Right lobe of liver (tissue), 6 donors: ENCODE measurements around the gene RALGPS1. TPM values are rescaled to one million over a fixed set of nuclear protein-coding genes. Genes with fewer than 3 reads are reported as not detected.

Experiments
- ATAC-seq, 4 donors: fragments of 200-7000 bp; cut with Tn5 transposase; one replicate each; pipeline ENCODE4 v1.9.1; 2020; ENCODE audit warnings: mild to moderate bottlenecking in 4 of 4, moderate library complexity in 4 of 4
- DNase-seq, 3 donors: peaks; one replicate each; pipeline ENCODE4 v3.0.0-alpha.2; 2020
- H3K27ac ChIP-seq, 3 donors: fragments of 200-600 bp; one replicate each; pipeline ENCODE4 v1.8.0; 2022
- H3K27me3 ChIP-seq, 2 donors: fragments of 200-600 bp; one replicate each; pipeline ENCODE4 v1.8.0; 2022
- H3K36me3 ChIP-seq, 4 donors: fragments of 200-600 bp; sonication (generic) in 1 of 4; one replicate each; pipeline versions ENCODE4 v1.5.1 to v1.8.0; 2017 to 2022; ENCODE audit warnings: control low read depth in 1 of 4
- H3K4me1 ChIP-seq, 4 donors: fragments of 200-600 bp; sonication (generic) in 1 of 4; one replicate each; pipeline versions ENCODE4 v1.5.1 to v1.8.0; 2017 to 2022; ENCODE audit warnings: control low read depth in 1 of 4
- H3K4me3 ChIP-seq, 3 donors: fragments of 200-600 bp; one replicate each; pipeline ENCODE4 v1.8.0; 2022
- H3K9me3 ChIP-seq, 4 donors: fragments of 200-600 bp; sonication (generic) in 1 of 4; one replicate each; pipeline versions ENCODE4 v1.5.1 to v1.8.0; 2017 to 2022; ENCODE audit warnings: control low read depth in 1 of 4
- POLR2A ChIP-seq: fragments of 450-650 bp; IDR thresholded peaks from one replicate; pipeline ENCODE4 v1.6.1; 2017; ENCODE audit warnings: antibody characterized with exemption, mild to moderate bottlenecking
- WGBS: methylation state at CpG from one replicate; pipeline ENCODE4 v1.1.6; 2018; ENCODE audit warnings: low coverage, low lambda C conversion rate; ENCODE audit not compliant: insufficient coverage; ENCODE audit errors: missing lambda C conversion rate; 5-methylcytosine and 5-hydroxymethylcytosine counted together
- intact Hi-C, 2 donors: fragments of 100-400 bp; cut with DNase I; formaldehyde crosslinking; loops; one replicate each; pipeline versions ENCODE4 v1.11.2 to v1.14.1; 2022
- total RNA-seq, 6 experiments: library from RNA; depleted of rRNA in 2 of 6; stranded (reverse); fragments of >200 nt in 2 of 6; fragmentation: NEBNext Ultra II Directional in 3 of 6; extraction: Animal tissue kit (Norgen Biotek cat#: 25700) in 3 of 6; gene quantifications; one replicate each; pipeline versions ENCODE4 v1.1.0 to v1.2.4, GENCODE V29; 2016 to 2023
- TF ChIP-seq, protein P1 (sequence below), 4 donors: fragments of 200-600 bp in 3 of 4; fragments of 450-650 bp in 1 of 4; IDR thresholded peaks; one replicate each; pipeline versions ENCODE4 v1.5.1 to v1.8.0; 2016 to 2022; ENCODE audit warnings: antibody characterized with exemption in 4 of 4, mild to moderate bottlenecking in 2 of 4
- donor health status: DM: no; HTN: yes; CAD: no.
- donor health status: DM: no; HTN: no; CAD: no.
- donor health status: DM: no; HTN: no; CAD: no.
- donor health status: DM: no; HTN: yes; CAD: no.
- donor health status: DM: no; HTN: yes; CAD: no.

Gene RALGPS1
- total RNA-seq, 6 experiments from 2014 or later, result 1.2 to 3.8 (median 2.4) TPM

DNA sequence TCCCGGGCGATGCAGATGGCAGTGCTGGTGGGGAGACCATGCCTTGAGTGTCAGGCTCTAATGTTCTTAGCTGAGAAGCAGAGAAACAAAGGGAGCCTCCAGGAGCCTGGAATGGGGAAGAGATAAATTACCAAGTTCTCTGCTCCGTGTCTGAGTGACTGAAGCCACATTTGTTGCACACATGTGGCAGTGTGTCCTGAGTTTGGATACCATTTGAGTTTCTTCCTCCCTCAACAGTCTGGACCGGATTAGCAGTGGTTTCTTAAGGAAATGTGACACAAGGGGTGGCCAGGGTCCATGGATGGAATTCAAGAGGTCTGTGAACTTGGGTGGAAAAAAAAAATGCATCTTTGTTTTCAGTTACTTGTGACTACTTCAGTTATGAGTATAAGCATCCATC, 299.3 kb downstream of the RALGPS1 start:
- no peaks in the 10 kb centered on the region for H3K36me3 ChIP-seq
- DNase-seq (no peak), ATAC-seq (no peak)
- no peaks in the 10 kb centered on the region for H3K27me3 ChIP-seq
- H3K4me3 ChIP-seq, result no peak overlapping the region
- no peaks in the 10 kb centered on the region for H3K4me1 ChIP-seq
- intact Hi-C loops, result no loop called here
- no peak for TF ChIP-seq POLR2A
- TF ChIP-seq, protein P1, sequence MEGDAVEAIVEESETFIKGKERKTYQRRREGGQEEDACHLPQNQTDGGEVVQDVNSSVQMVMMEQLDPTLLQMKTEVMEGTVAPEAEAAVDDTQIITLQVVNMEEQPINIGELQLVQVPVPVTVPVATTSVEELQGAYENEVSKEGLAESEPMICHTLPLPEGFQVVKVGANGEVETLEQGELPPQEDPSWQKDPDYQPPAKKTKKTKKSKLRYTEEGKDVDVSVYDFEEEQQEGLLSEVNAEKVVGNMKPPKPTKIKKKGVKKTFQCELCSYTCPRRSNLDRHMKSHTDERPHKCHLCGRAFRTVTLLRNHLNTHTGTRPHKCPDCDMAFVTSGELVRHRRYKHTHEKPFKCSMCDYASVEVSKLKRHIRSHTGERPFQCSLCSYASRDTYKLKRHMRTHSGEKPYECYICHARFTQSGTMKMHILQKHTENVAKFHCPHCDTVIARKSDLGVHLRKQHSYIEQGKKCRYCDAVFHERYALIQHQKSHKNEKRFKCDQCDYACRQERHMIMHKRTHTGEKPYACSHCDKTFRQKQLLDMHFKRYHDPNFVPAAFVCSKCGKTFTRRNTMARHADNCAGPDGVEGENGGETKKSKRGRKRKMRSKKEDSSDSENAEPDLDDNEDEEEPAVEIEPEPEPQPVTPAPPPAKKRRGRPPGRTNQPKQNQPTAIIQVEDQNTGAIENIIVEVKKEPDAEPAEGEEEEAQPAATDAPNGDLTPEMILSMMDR (IDR thresholded peaks at IDR 0.05), result no peak
- no peak overlapping the region for H3K27ac ChIP-seq
- 88% methylated on average over 4 of the region's 4 CpGs for WGBS
- H3K9me3 ChIP-seq, result no peaks in the 10 kb centered on the region

DNA sequence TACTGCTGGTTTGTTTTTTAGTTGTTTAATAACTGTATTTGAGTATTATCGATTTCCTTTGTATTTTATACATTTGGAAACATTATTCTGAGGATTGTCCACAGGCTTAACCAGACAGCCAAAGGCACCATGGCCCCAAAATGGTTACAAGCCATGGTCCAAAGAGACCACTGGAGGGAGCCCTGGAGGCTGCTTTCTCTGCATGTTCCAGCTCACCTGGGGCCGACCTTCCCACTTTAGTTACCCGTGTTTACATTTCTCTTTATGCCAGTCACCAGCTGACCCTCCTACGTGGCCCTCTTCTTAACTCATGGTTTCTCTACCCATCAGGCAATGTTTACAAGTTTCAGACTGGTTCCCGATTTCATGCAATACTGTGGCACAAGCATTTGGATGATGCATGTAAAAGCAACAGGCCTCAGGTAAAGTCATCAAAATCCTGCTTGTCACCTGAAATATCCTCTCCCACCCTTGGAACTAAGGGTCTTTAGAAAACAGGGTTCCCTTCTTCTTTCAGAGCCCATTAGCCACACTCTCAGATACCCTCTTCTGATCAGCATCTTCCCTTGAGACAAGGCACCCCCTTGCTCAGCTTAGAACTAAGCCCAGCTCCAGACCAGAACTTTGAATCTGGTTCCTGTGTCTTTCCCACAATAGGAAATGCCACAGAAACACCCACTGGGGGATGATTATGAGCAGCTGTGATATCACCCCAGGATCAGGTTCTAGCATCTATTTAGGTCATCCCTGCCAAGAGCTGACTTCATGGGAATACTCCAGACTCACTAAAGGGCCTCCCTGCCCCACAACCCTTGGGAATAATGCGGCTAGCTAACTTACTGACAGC, 300.1 kb downstream of the RALGPS1 start:
- H3K27ac ChIP-seq, result no peak overlapping the region
- peak in 2 of 3 donors; percentile 57 to 70 for DNase-seq
- 10% methylated on average over 5 of the region's 6 CpGs for WGBS
- no peaks in the 10 kb centered on the region for H3K4me1 ChIP-seq
- no peaks in the 10 kb centered on the region for H3K36me3 ChIP-seq
- no peaks in the 10 kb centered on the region for H3K27me3 ChIP-seq
- ATAC-seq, result peak; percentile 73 to 86 (median 84)
- intact Hi-C loops, result no loop called here
- H3K9me3 ChIP-seq, result no peaks in the 10 kb centered on the region
- H3K4me3 ChIP-seq, result no peak overlapping the region
- TF ChIP-seq, protein P1 (IDR thresholded peaks at IDR 0.05), result peak; percentile 69 to 91 (median 82)
- TF ChIP-seq POLR2A, result no peak

DNA sequence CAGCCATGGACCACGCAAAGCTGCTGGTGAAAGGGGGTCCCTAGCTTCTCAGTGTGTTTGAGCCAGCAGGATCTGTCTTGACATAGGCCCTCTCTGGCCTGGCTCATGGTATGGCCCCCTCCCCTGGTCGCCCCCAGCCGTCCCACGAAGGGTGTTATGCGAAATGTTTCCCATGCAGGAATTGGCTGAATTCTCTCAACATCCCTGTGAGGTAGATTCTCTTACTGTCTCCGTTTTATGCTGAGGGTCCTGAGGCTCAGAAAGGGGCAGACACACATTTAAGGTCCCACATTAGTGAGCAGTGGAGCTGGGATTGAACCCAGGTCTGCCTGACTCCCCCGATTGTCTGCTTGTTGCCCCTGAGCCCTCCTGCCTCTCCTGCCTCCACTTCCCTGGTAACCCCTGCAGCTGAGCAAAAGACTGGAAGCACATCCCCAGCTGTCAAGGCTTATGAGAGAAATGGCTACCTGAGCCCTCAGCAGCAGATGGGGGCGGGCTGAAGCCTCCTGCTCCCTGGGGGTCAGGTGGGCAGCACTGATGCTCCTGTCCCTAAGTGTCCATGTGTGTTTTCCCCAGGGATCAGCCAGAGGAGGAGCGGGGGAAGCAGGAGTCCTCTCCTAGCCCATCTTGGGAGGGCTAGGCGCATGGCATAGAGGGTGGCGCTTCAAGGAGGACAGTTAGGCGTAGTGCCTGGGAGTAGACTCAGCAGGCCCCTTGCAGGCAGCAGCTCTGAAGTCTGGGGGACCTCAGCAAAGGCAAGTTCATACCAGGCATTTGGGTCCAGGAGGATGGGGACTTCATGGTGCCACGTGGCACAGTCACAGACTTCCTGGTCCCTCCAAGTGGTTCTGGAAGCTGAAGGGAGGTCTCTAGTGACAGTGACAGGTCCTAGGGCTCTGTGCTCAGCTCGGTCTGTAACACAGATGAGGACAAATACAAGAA, 301.0 kb downstream of the RALGPS1 start:
- TF ChIP-seq POLR2A, result no peak
- TF ChIP-seq, protein P1 (IDR thresholded peaks at IDR 0.05), result no peak
- no peaks in the 10 kb centered on the region for H3K27me3 ChIP-seq
- no peak overlapping the region for H3K27ac ChIP-seq
- intact Hi-C loops, result no loop called here
- 73% methylated on average over 3 of the region's 14 CpGs for WGBS
- H3K9me3 ChIP-seq, result no peaks in the 10 kb centered on the region
- ATAC-seq (no peak), DNase-seq (peak in 1 of 3 donors; percentile 28)
- no peaks in the 10 kb centered on the region for H3K36me3 ChIP-seq
- H3K4me1 ChIP-seq, result no peaks in the 10 kb centered on the region
- no peak overlapping the region for H3K4me3 ChIP-seq

DNA sequence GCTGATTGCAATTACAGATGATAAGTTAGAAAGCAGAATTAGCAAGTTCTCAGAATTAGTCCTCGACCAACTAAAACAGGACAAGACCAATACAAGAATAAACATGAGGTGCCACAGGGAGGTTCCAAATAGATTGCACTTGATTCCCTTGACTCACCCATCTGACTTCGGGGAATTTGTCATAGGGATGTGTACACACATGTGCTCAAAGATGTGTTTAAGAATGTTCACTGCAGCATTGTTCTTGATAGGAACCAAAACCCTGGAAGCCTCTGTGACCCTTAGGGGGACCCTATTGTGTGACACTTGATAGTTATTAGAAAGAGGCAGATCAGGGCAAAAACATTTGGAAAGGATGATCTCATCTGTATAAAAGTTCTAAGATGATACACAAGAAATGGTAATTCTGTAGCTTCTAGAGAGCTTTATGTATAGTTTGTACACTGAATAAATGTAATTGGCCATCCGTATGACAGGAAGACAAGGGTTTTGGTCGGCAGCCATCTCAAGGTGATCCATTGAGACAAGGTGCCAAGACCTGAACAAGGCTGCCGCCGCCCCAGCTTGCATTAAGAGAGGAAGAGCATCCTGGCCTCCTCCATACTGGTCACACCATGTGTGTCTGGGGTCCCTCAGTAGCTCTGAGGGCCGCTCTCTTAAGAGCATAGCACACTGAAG, 301.8 kb downstream of the RALGPS1 start:
- no peak overlapping the region for H3K27ac ChIP-seq
- H3K27me3 ChIP-seq, result no peaks in the 10 kb centered on the region
- H3K4me3 ChIP-seq, result no peak overlapping the region
- no peaks in the 10 kb centered on the region for H3K36me3 ChIP-seq
- H3K4me1 ChIP-seq, result no peaks in the 10 kb centered on the region
- WGBS, result 82% methylated on average over 6 of the region's 7 CpGs
- TF ChIP-seq POLR2A, result no peak
- TF ChIP-seq, protein P1 (IDR thresholded peaks at IDR 0.05), result no peak
- DNase-seq, result peak in 1 of 3 donors; percentile 26
- H3K9me3 ChIP-seq, result no peaks in the 10 kb centered on the region
- ATAC-seq, result no peak
- intact Hi-C loops, result no loop called here
